Stomach (tissue), 4 donors: ENCODE results near the gene WASF3.
A peak's percentile ranks its signal among the peaks of the same experiment; 100 is the strongest.

Experiments
- CTCF ChIP-seq, 7 experiments: fragments of 450-650 bp in 4 of 7; fragments of 200-600 bp in 3 of 7; sonication (generic) in 3 of 7; IDR thresholded peaks; one replicate each; pipeline ENCODE4 v1.5.1; 2016 to 2019; ENCODE audit warnings: antibody characterized with exemption in 7 of 7, control low read depth in 2 of 7, mild to moderate bottlenecking in 1 of 7
- POLR2A ChIP-seq, 4 donors: fragments of 450-650 bp; IDR thresholded peaks; one replicate each; pipeline ENCODE4 v1.6.1; 2016; ENCODE audit warnings: antibody characterized with exemption in 4 of 4, control low read depth in 2 of 4, mild to moderate bottlenecking in 1 of 4, moderate library complexity in 1 of 4

DNA sequence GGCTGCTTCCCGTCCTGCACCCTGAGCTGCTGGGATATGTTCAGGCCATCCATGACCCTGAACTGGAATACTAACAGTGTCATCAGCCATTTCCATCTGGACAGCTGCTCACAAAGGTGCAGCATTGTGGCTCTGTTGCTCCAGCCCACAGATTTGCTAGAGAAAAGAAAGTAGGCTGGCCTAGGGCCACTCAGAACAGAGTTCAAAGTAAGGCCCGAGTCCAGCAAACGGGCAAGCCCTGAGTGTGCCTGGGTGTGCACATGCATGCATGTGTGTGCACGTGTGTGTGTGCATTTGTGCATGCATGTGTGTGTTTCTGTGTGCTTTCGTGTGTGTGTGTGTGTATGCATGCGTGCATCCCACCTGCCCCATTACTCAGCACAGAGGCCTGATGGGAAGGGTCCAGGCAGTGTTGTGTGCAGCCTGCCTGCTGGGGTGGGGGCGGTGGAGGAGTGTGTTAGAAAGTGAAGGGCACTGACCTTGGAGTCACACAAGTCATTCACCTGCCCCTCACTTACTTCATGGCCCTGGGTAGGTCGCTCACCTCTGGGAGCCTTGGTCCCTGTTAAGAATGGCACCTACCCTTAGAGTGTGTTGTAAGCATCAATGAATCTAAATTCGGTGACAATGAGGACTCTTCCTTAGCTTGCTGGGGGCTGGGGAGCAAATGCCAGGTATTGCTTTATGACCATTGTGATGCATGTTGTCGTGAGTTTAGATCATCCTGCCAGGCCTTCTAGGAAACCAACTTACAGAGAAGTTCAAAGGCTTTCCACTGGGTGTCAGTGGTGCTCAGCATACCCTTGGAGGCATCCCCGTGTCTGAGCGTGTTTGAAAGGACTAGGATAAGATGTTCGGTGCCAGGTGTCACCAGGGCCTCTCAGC is 149.9 kb downstream of the WASF3 start:
- TF ChIP-seq POLR2A (IDR thresholded peaks at IDR 0.05) (no peak), CTCF (IDR thresholded peaks at IDR 0.05) (peak in 4 of 7 experiments; percentile 25 to 39 (median 34))
